HepG2 (cell line): Measurements from ENCODE around the gene TTC4. TPM values are rescaled to one million over a fixed set of nuclear protein-coding genes. Genes with fewer than 3 reads are reported as not detected.

Experiments used
- ATAC-seq: fragments of 200-7000 bp; cut with Tn5 transposase; 3 replicates; pipeline ENCODE4 v1.9.1; 2020; ENCODE audit warnings: mild to moderate bottlenecking, moderate library complexity
- BruUV-seq: library from RNA; stranded (reverse); fragments of 400-500 nt; replicated peaks from 2 replicates; lab custom pipeline; 2021; lab: Mats Ljungman, UMichigan
- CTCF ChIA-PET: fragments of 300-600 bp; formaldehyde crosslinking; extraction: SDS; loops from one replicate; lab custom pipeline; 2021; ENCODE audit warnings: low total read pairs, inconsistent platforms, low intra/inter-chr PET ratio; lab: Yijun Ruan, JAX
- POLR2A ChIA-PET: fragments of 350-600 bp; sonication (Branson Sonifier 250); formaldehyde crosslinking; loops from one replicate; lab custom pipeline; 2020; ENCODE audit warnings: antibody characterized with exemption, inconsistent platforms; lab: Yijun Ruan, JAX
- DNase-seq: peaks from one replicate; pipeline ENCODE4 v3.0.0-alpha.2; 2015; ENCODE audit warnings: low spot score
- FAIRE-seq: peaks from 3 replicates; lab custom pipeline; 2011; peaks lifted over from hg19 to GRCh38; lab: Jason Lieb, UNC
- H2AFZ ChIP-seq: one replicate; pipeline ENCODE4 v1.6.1; 2011; ENCODE audit warnings: low read length, inconsistent platforms
- H3K27ac ChIP-seq: fragments of 300-600 bp; 3 replicates; pipeline ENCODE4 v1.8.0; 2011; ENCODE audit warnings: mixed run types, mild to moderate bottlenecking, mixed read lengths, low read length, inconsistent platforms; ENCODE audit not compliant: insufficient read depth; ENCODE audit errors: extremely low read length
- H3K27me3 ChIP-seq, 2 experiments: fragments of 200-600 bp in 1 of 2; 2 replicates in 1 of 2; 3 replicates in 1 of 2; pipeline versions ENCODE4 v1.6.0 to v1.8.0; 2011; ENCODE audit warnings: low read length in 2 of 2, mild to moderate bottlenecking in 2 of 2, moderate library complexity in 2 of 2, inconsistent platforms in 1 of 2; ENCODE audit not compliant: insufficient read depth in 2 of 2, control insufficient read depth in 1 of 2
- H3K36me3 ChIP-seq, 2 experiments: fragments of 200-600 bp in 1 of 2; replicated peaks in 1 of 2; 2 replicates in 1 of 2; 3 replicates in 1 of 2; pipeline versions ENCODE4 v1.5.1 to v1.8.0; 2011; ENCODE audit warnings: low read length in 2 of 2, inconsistent platforms in 1 of 2; ENCODE audit not compliant: insufficient read depth in 2 of 2, control insufficient read depth in 1 of 2
- H3K4me1 ChIP-seq: 2 replicates; pipeline ENCODE4 v1.5.1; 2012; ENCODE audit warnings: low read length, inconsistent platforms; ENCODE audit not compliant: insufficient read depth
- H3K4me2 ChIP-seq: 2 replicates; pipeline ENCODE4 v1.6.0; 2011; ENCODE audit warnings: low read depth, low read length, inconsistent platforms
- H3K4me3 ChIP-seq, 3 experiments: fragments of 200-600 bp in 1 of 3; sonication (generic), shearing (Covaris generic) in 1 of 3; replicated peaks in 1 of 3; 2 replicates each; pipeline ENCODE4 v1.5.1; 2011 to 2016; ENCODE audit warnings: low read length in 3 of 3, inconsistent platforms in 2 of 3, low read depth in 2 of 3, mild to moderate bottlenecking in 2 of 3, control low read depth in 1 of 3, mixed read lengths in 1 of 3; ENCODE audit not compliant: insufficient read depth in 1 of 3
- H3K79me2 ChIP-seq: one replicate; pipeline ENCODE4 v1.6.1; 2011; ENCODE audit warnings: low read length, inconsistent platforms; ENCODE audit not compliant: insufficient read depth
- H3K9ac ChIP-seq: 2 replicates; pipeline ENCODE4 v1.6.0; 2011; ENCODE audit warnings: mild to moderate bottlenecking, low read depth, low read length, inconsistent platforms; ENCODE audit not compliant: insufficient read depth
- H3K9me3 ChIP-seq: 2 replicates; pipeline ENCODE4 v1.5.1; 2012; ENCODE audit warnings: mild to moderate bottlenecking, low read length
- H4K20me1 ChIP-seq: 2 replicates; pipeline ENCODE4 v1.6.0; 2011; ENCODE audit warnings: inconsistent platforms, mild to moderate bottlenecking, low read length, moderate library complexity; ENCODE audit not compliant: insufficient read depth
- ATF7-NPFF ChIP-seq: sonication (generic); formaldehyde crosslinking; IDR thresholded peaks from 2 replicates; pipeline ENCODE4 v1.8.1; 2023; ENCODE audit warnings: mild to moderate bottlenecking, low read depth, missing genetic modification reagents, moderate library complexity
- BRCA1 ChIP-seq: sonication (generic); formaldehyde crosslinking; IDR thresholded peaks from 2 replicates; pipeline ENCODE4 v1.4.0; 2020; ENCODE audit warnings: missing genetic modification reagents
- NCOA2 ChIP-seq: sonication (generic); formaldehyde crosslinking; IDR thresholded peaks from 2 replicates; pipeline ENCODE4 v1.8.0; 2022; ENCODE audit warnings: inconsistent platforms
- NRL ChIP-seq: sonication (generic); formaldehyde crosslinking; IDR thresholded peaks from 2 replicates; pipeline ENCODE4 v1.5.0; 2020; ENCODE audit warnings: missing genetic modification reagents, mild to moderate bottlenecking, moderate library complexity, borderline replicate concordance
- SRY ChIP-seq: sonication (generic); formaldehyde crosslinking; IDR thresholded peaks from 2 replicates; pipeline ENCODE4 v1.8.0; 2022; ENCODE audit warnings: mild to moderate bottlenecking, missing genetic modification reagents
- ZNF546 ChIP-seq: sonication (generic); formaldehyde crosslinking; conservative IDR thresholded peaks from 2 replicates; pipeline ENCODE4 v1.8.1; 2023; ENCODE audit warnings: mild to moderate bottlenecking, missing genetic modification reagents
- ZNF678 ChIP-seq: sonication (generic); formaldehyde crosslinking; IDR thresholded peaks from 2 replicates; pipeline ENCODE4 v1.4.0; 2020; ENCODE audit warnings: mild to moderate bottlenecking, missing genetic modification reagents
- ZNF691 ChIP-seq: sonication (generic); formaldehyde crosslinking; IDR thresholded peaks from 2 replicates; pipeline ENCODE4 v1.4.0; 2020; ENCODE audit warnings: missing genetic modification reagents, low read depth, mild to moderate bottlenecking, borderline replicate concordance
- in situ Hi-C: cut with HindIII; loops from 2 replicates; pipeline ENCODE4 v1.10.0; 2017; ENCODE audit warnings: low pct_unique_long_range_greater_than_20kb; ENCODE audit not compliant: extremely low pct_ligation_motif_present
- intact Hi-C: fragments of 100-400 bp; cut with micrococcal nuclease; formaldehyde crosslinking; loops from one replicate; pipeline ENCODE4 v1.10.0; 2022; ENCODE audit not compliant: unreplicated experiment
- polyA plus RNA-seq, 8 experiments: library from polyadenylated mRNA; depleted of rRNA in 3 of 8; stranded (reverse) in 7 of 8; unstranded in 1 of 8; fragments of >200 nt; fragmentation: Illumina TruSeq in 4 of 8; extraction: Trizol in 4 of 8; gene quantifications; 2 replicates each; pipeline versions ENCODE4 v1.2.1 to v1.2.3, GENCODE V29; 2011 to 2016; ENCODE audit warnings: low read depth in 4 of 8, missing spikeins in 1 of 8, mixed read lengths in 1 of 8; ENCODE audit not compliant: insufficient read depth in 1 of 8
- total RNA-seq, 5 experiments: library from RNA; depleted of rRNA; stranded (reverse); fragments of >200 nt; fragmentation: Illumina TruSeq; extraction: Trizol; gene quantifications; 2 replicates each; pipeline ENCODE4 v1.2.3, GENCODE V29; 2016; ENCODE audit warnings: low read depth in 1 of 5
- TF ChIP-seq, protein P1 (sequence below): sonication (generic); formaldehyde crosslinking; IDR thresholded peaks from 2 replicates; pipeline ENCODE4 v1.9.0; 2021; ENCODE audit warnings: missing genetic modification reagents, borderline replicate concordance
- TF ChIP-seq, protein P2 (sequence below): sonication (generic); formaldehyde crosslinking; IDR thresholded peaks from 2 replicates; pipeline ENCODE4 v1.5.1; 2020; ENCODE audit warnings: mild to moderate bottlenecking, missing genetic modification reagents, moderate library complexity

Gene TTC4
- total and polyA plus RNA-seq, 2 of the 13 experiments (the other 11 are each of a cell fraction or from before 2014, with no cell fraction given) = 13.1 to 24.7 TPM

DNA sequence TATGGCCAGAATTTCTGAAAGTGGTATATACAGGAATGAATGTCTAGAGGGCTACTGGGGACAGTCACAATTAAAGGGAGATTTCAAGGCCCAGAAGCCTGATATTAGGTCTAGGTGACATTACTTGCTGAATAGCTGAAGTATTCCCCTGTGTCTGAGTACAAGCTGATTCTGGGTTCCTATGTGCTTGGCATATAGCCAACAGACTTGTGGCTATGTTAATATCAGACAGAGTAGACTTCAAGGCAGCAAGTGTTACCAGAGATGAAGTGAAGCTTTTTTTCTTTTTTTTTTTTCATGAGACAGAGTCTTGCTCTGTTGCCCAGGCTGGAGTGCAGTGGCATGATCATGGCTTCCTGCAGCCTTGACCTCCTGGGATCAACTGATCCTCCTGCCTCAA lies 8.3 kb downstream of the TTC4 start:
- H3K4me3 ChIP-seq = no peak overlapping the region
- CTCF ChIA-PET = no interaction called here
- POLR2A ChIA-PET = no interaction called here
- no peak overlapping the region for H3K27ac ChIP-seq
- FAIRE-seq (no peak), DNase-seq (no peak), ATAC-seq (no peak)
- no peak overlapping the region for H3K4me2 ChIP-seq
- intact Hi-C loops = no loop called here
- H4K20me1 ChIP-seq = no peaks in the 10 kb centered on the region
- no TSS peak for BruUV-seq
- no peak overlapping the region for H2AFZ ChIP-seq
- in situ Hi-C loops = no loop called here
- peaks cover 2% of the 10 kb centered on the region for H3K79me2 ChIP-seq
- H3K36me3 ChIP-seq = peaks cover 9 to 83% of the 10 kb centered on the region in 2 experiments
- no peak overlapping the region for H3K9ac ChIP-seq
- H3K4me1 ChIP-seq = peaks cover 18% of the 10 kb centered on the region
- no peaks in the 10 kb centered on the region for H3K9me3 ChIP-seq
- TF ChIP-seq, protein P1, sequence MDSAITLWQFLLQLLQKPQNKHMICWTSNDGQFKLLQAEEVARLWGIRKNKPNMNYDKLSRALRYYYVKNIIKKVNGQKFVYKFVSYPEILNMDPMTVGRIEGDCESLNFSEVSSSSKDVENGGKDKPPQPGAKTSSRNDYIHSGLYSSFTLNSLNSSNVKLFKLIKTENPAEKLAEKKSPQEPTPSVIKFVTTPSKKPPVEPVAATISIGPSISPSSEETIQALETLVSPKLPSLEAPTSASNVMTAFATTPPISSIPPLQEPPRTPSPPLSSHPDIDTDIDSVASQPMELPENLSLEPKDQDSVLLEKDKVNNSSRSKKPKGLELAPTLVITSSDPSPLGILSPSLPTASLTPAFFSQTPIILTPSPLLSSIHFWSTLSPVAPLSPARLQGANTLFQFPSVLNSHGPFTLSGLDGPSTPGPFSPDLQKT (CRISPR knock-in tag) = no peak
- no peak for TF ChIP-seq ATF7-NPFF (CRISPR knock-in tag)
- TF ChIP-seq ZNF546 (CRISPR knock-in tag) = no peak
- no peak for TF ChIP-seq ZNF691 (CRISPR knock-in tag)
- TF ChIP-seq SRY (CRISPR knock-in tag) = no peak
- TF ChIP-seq BRCA1 (CRISPR knock-in tag) = no peak
- TF ChIP-seq ZNF678 (CRISPR knock-in tag) = no peak
- TF ChIP-seq NCOA2 (CRISPR knock-in tag) = no peak
- no peak for TF ChIP-seq NRL (CRISPR knock-in tag)
- TF ChIP-seq, protein P2, sequence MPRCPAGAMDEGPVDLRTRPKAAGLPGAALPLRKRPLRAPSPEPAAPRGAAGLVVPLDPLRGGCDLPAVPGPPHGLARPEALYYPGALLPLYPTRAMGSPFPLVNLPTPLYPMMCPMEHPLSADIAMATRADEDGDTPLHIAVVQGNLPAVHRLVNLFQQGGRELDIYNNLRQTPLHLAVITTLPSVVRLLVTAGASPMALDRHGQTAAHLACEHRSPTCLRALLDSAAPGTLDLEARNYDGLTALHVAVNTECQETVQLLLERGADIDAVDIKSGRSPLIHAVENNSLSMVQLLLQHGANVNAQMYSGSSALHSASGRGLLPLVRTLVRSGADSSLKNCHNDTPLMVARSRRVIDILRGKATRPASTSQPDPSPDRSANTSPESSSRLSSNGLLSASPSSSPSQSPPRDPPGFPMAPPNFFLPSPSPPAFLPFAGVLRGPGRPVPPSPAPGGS (CRISPR knock-in tag) = no peak
- H3K27me3 ChIP-seq = no peaks in the 10 kb centered on the region
